Measurements from ENCODE around the gene SMARCB1. TPM values are rescaled to one million over a fixed set of nuclear protein-coding genes. Genes with fewer than 3 reads are reported as not detected.

The SMARCB1 gene
- total RNA-seq, 2 donors from 2014 or later: 41.4 to 45.9 TPM

DNA sequence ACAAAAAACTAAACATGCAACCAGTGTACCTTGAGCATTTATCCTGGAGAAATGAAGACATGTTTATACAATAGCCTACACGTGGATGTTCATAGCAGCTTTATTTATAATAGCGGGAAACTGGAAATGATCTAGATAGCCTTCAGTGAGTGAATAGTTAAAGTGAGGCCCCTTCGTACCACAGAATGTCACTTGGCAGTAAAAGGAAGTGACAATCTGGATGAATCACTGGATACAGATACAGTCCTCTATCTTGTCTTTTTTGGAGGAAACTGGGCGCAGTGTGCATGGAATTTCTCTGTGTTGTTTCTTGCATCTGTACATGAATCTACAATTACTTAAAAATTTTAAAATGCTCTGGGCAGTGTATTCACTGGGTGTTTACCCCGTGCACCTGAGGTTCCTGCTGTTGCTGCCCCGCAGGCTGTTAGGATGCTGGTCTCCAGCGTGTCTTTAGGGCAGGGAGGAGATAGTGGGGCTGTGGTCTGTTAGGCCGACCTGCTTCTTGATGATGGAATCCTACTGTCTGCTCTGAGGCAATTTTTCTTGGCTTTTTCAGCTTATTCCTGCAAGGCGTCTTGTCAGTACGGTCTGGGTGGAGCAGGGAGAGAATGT lies 28.9 kb downstream of the SMARCB1 start:
- no peak for DNase-seq (ENCODE audit: low spot score)
- TF ChIP-seq CTCF (IDR thresholded peaks at IDR 0.05): no peak
- Histone ChIP-seq H3K9me3 (no peaks in the 10 kb centered on the region), H3K4me3 (no peak overlapping the region), H3K27ac (peak overlapping the region; percentile 79 to 82), H3K36me3 (peaks cover 42% of the 10 kb centered on the region), H3K4me1 (peaks cover 0 to 21% of the 10 kb centered on the region in 2 donors), H3K27me3 (no peaks in the 10 kb centered on the region)

DNA sequence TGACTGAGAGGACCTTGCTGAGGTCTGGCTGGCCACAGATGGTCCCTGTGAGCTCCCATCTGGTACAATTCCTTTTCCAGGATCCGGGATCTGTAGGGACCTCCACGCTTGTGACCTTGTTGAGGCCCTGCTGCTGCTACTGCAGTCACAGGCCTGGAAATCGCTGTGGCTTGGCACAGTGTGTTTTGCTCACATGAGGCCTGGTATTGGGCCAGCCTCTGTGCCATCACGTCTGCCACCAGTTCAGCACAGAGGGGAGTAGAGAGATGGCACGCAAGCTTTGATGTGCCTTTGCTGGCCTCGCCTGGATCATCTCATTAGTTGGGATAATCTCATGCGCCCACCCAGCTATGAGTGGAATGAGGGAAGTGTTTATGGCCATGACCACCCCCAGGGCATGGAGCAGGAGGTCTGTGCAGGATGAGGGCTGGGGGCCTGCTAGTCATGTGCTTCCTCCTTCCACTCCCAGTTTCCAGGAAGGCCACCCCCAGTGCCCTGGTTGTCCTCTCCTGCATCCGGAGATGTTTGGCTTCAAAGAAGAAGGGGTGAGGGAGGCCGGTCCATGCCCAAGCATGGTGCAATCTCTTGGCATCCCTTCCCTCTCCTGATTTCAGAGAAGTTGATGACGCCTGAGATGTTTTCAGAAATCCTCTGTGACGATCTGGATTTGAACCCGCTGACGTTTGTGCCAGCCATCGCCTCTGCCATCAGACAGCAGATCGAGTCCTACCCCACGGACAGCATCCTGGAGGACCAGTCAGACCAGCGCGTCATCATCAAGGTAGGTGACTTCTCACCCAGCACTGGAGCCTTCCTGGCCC lies 29.6 kb downstream of the SMARCB1 start:
- peak overlapping the region; percentile 79 to 82 for H3K27ac ChIP-seq
- peaks cover 49% of the 10 kb centered on the region for H3K36me3 ChIP-seq
- TF ChIP-seq CTCF (IDR thresholded peaks at IDR 0.05): no peak
- DNase-seq (ENCODE audit: low spot score): no peak
- H3K9me3 ChIP-seq: no peaks in the 10 kb centered on the region
- no peaks in the 10 kb centered on the region for H3K27me3 ChIP-seq
- H3K4me1 ChIP-seq: peaks cover 0 to 21% of the 10 kb centered on the region in 2 donors
- H3K4me3 ChIP-seq: no peak overlapping the region

- H3K36me3 ChIP-seq: peaks cover 57% of the 10 kb centered on the region
- no peak for TF ChIP-seq CTCF (IDR thresholded peaks at IDR 0.05)
- H3K9me3 ChIP-seq: no peaks in the 10 kb centered on the region
- H3K27me3 ChIP-seq: no peaks in the 10 kb centered on the region
- no peak overlapping the region for H3K4me3 ChIP-seq
- DNase-seq (ENCODE audit: low spot score): no peak
- peak overlapping the region; percentile 79 to 82 for H3K27ac ChIP-seq
- peaks cover 0 to 29% of the 10 kb centered on the region in 2 donors for H3K4me1 ChIP-seq
Observed at GRCh38 chr22:23817146-23817545, 30.4 kb downstream of the SMARCB1 start.

DNA sequence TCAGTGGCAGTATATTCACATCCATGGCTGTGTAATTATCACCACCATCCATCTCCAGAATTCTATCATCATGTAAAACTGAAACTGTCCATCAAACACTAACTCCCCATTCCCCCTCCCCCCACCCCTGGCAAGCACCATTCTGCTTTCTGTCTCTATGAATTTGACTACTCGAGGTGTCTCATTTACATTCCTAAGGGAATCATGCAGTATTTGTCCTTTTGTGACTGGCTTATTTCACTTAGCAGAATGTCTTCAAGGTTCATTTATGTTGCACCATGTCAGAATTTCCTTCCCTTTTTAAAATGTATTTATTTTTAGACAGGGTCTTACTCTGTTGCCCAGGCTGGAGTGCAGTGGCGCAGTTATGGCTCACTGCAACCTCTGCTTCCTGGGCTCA lies 31.8 kb downstream of the SMARCB1 start:
- Histone ChIP-seq H3K4me3 (no peak overlapping the region), H3K27me3 (no peaks in the 10 kb centered on the region), H3K9me3 (no peaks in the 10 kb centered on the region), H3K27ac (peak overlapping the region in 1 of 2 donors; percentile 5), H3K36me3 (peaks cover 69% of the 10 kb centered on the region), H3K4me1 (peaks cover 0 to 39% of the 10 kb centered on the region in 2 donors)
- TF ChIP-seq CTCF (IDR thresholded peaks at IDR 0.05): no peak
- no peak for DNase-seq (ENCODE audit: low spot score)

- no peak for TF ChIP-seq CTCF (IDR thresholded peaks at IDR 0.05)
- peak overlapping the region; percentile 81 to 90 for H3K27ac ChIP-seq
- no peaks in the 10 kb centered on the region for H3K27me3 ChIP-seq
- H3K4me3 ChIP-seq: no peak overlapping the region
- DNase-seq (ENCODE audit: low spot score): no peak
- H3K36me3 ChIP-seq: peaks cover 88% of the 10 kb centered on the region
- no peaks in the 10 kb centered on the region for H3K9me3 ChIP-seq
- H3K4me1 ChIP-seq: peaks cover 0 to 56% of the 10 kb centered on the region in 2 donors
Observed at GRCh38 chr22:23820748-23821211, 34.0 kb downstream of the SMARCB1 start.

All from right atrium auricular region (tissue), 2 donors.